GM19438 (cell line): ENCODE measurements around the gene RPL29.

Experiments
- ATAC-seq: cut with Tn5 transposase; IDR thresholded peaks from one replicate; pipeline ENCODE4 v1.9.1; 2021; ENCODE audit warnings: low read depth; ENCODE audit not compliant: unreplicated experiment

RPL29 gene

GRCh38 chr3:52026041-52026440, 30.3 kb upstream of the RPL29 start:
- ATAC-seq, result no peak

GRCh38 chr3:52025453-52025852, 29.8 kb upstream of the RPL29 start:
- ATAC-seq, result no peak

- ATAC-seq, result no peak
Measured at GRCh38 chr3:52024765-52025452, 29.2 kb upstream of the RPL29 start.

- ATAC-seq, result peak; percentile 84
Measured at GRCh38 chr3:52023860-52024764, 28.4 kb upstream of the RPL29 start.

- ATAC-seq, result peak; percentile 12
Measured at GRCh38 chr3:52023101-52023770, 27.5 kb upstream of the RPL29 start.

GRCh38 chr3:52022323-52023100, 26.8 kb upstream of the RPL29 start:
- no peak for ATAC-seq

- ATAC-seq, result no peak
Measured at GRCh38 chr3:52021489-52022268, 26.0 kb upstream of the RPL29 start.

- no peak for ATAC-seq
Measured at GRCh38 chr3:52020796-52021195, 25.1 kb upstream of the RPL29 start.

- no peak for ATAC-seq
Measured at GRCh38 chr3:52019352-52020080, 23.8 kb upstream of the RPL29 start.

GRCh38 chr3:52018319-52019000, 22.8 kb upstream of the RPL29 start:
- no peak for ATAC-seq

GRCh38 chr3:52017586-52017985, 21.9 kb upstream of the RPL29 start:
- ATAC-seq, result no peak

GRCh38 chr3:52015438-52016228, 19.9 kb upstream of the RPL29 start:
- ATAC-seq, result no peak

- no peak for ATAC-seq
Measured at GRCh38 chr3:52014613-52015012, 18.9 kb upstream of the RPL29 start.

GRCh38 chr3:52013802-52014598, 18.3 kb upstream of the RPL29 start:
- no peak for ATAC-seq

GRCh38 chr3:52012699-52013098, 17.0 kb upstream of the RPL29 start:
- no peak for ATAC-seq

- no peak for ATAC-seq
Measured at GRCh38 chr3:52010431-52010830, 14.7 kb upstream of the RPL29 start.

GRCh38 chr3:52007291-52007690, 11.6 kb upstream of the RPL29 start:
- ATAC-seq, result no peak
